PC-9 (cell line): ENCODE results near the gene EFS. TPM values are rescaled to one million over a fixed set of nuclear protein-coding genes. Genes with fewer than 3 reads are reported as not detected.

Source experiments
- Bru-seq: library from RNA; stranded (reverse); fragments of 400-500 nt; gene quantifications from one replicate; lab custom pipeline; 2021; lab: Mats Ljungman, UMichigan
- BruChase-seq, 2 experiments: library from RNA; stranded (reverse); fragments of 400-500 nt; gene quantifications; one replicate each; lab custom pipeline; 2021; lab: Mats Ljungman, UMichigan
- BruUV-seq: library from RNA; stranded (reverse); fragments of 400-500 nt; replicated peaks from 2 replicates; lab custom pipeline; 2021; lab: Mats Ljungman, UMichigan
- CTCF ChIA-PET: fragments of 300-600 bp; sonication (Branson Sonifier 250); formaldehyde crosslinking; loops from one replicate; lab custom pipeline; 2022; ENCODE audit warnings: antibody characterized with exemption; lab: Charles Lee
- POLR2A ChIA-PET: fragments of 300-600 bp; sonication (Branson Sonifier 250); formaldehyde crosslinking; loops from one replicate; lab custom pipeline; 2022; ENCODE audit warnings: antibody characterized with exemption; ENCODE audit not compliant: unreplicated experiment; lab: Charles Lee
- DNase-seq, 2 experiments: peaks; one replicate each; pipeline versions ENCODE4 v3.0.0 to v3.0.0-alpha.2; 2015 to 2022; ENCODE audit warnings: mixed read lengths in 1 of 2
- H2AFZ ChIP-seq: fragments of 200-600 bp; sonication (generic); 2 replicates; pipeline ENCODE4 v1.8.1; 2017; ENCODE audit warnings: antibody characterized with exemption
- H3F3A ChIP-seq: fragments of 200-600 bp; sonication (generic); 2 replicates; pipeline ENCODE4 v1.8.1; 2017; ENCODE audit warnings: antibody characterized with exemption, mild to moderate bottlenecking, low read depth; ENCODE audit not compliant: insufficient read depth
- H3K27ac ChIP-seq: fragments of 200-600 bp; sonication (generic); 2 replicates; pipeline ENCODE4 v1.6.1; 2016; ENCODE audit warnings: mixed run types
- H3K27me3 ChIP-seq: fragments of 200-600 bp; sonication (generic); 2 replicates; pipeline ENCODE4 v1.6.1; 2016; ENCODE audit warnings: low read depth, mixed run types; ENCODE audit not compliant: insufficient read depth
- H3K36me3 ChIP-seq: fragments of 200-600 bp; sonication (generic); 2 replicates; pipeline ENCODE4 v1.6.1; 2016; ENCODE audit warnings: low read depth, mixed run types
- H3K4me1 ChIP-seq: fragments of 200-600 bp; sonication (generic); replicated peaks from 2 replicates; pipeline ENCODE4 v1.6.1; 2016; ENCODE audit warnings: mixed run types; ENCODE audit not compliant: insufficient read depth
- H3K4me2 ChIP-seq: fragments of 200-600 bp; sonication (generic); 2 replicates; pipeline ENCODE4 v1.6.1; 2017; ENCODE audit warnings: mixed run types
- H3K4me3 ChIP-seq: fragments of 200-600 bp; sonication (generic); 2 replicates; pipeline ENCODE4 v1.6.1; 2016; ENCODE audit warnings: mixed run types
- H3K79me2 ChIP-seq: fragments of 200-600 bp; sonication (generic); 2 replicates; pipeline ENCODE4 v1.6.1; 2017; ENCODE audit warnings: low read depth, mixed run types
- H3K9me2 ChIP-seq: fragments of 200-600 bp; sonication (generic); 2 replicates; pipeline ENCODE4 v1.8.1; 2017; ENCODE audit warnings: mild to moderate bottlenecking; ENCODE audit not compliant: insufficient read depth
- H3K9me3 ChIP-seq: fragments of 200-600 bp; sonication (generic); 2 replicates; pipeline ENCODE4 v1.8.1; 2016; ENCODE audit warnings: low read depth; ENCODE audit not compliant: insufficient read depth
- H4K20me1 ChIP-seq: fragments of 200-600 bp; sonication (generic); 2 replicates; pipeline ENCODE4 v1.8.1; 2017; ENCODE audit not compliant: insufficient read depth
- CTCF ChIP-seq: fragments of 200-600 bp; sonication (generic); conservative IDR thresholded peaks from 2 replicates; pipeline ENCODE4 v1.6.1; 2017; ENCODE audit warnings: mixed run types, antibody characterized with exemption, mild to moderate bottlenecking, moderate library complexity
- EZH2 ChIP-seq: fragments of 200-600 bp; sonication (generic); IDR thresholded peaks from 2 replicates; pipeline ENCODE4 v1.8.0; 2017; ENCODE audit warnings: antibody characterized with exemption, low read depth
- intact Hi-C: fragments of 100-400 bp; cut with micrococcal nuclease; formaldehyde crosslinking; loops from one replicate; pipeline ENCODE4 v1.10.0; 2022; ENCODE audit not compliant: unreplicated experiment
- long read RNA-seq: library from polyadenylated mRNA; stranded (forward); transcript quantifications from one replicate; pipeline ENCODE4 v2.0.0, GENCODE V29; 2022
- total RNA-seq: library from RNA; stranded (reverse); gene quantifications from 2 replicates; pipeline ENCODE4 v1.2.3, GENCODE V29; 2021

Gene EFS
- not detected in 2 replicates for total RNA-seq
- not detected for Bru-seq, nascent RNA
- BruChase-seq, experiment 1, labeled RNA remaining after a 2-hour chase = not detected
- not detected for BruChase-seq, experiment 2, labeled RNA remaining after a 6-hour chase
- long read RNA-seq = 0 reads

- Histone ChIP-seq H3K79me2 (no peaks in the 10 kb centered on the region), H3K27ac (no peak within 1 kb of the TSS), H3K9me2 (no peaks in the 10 kb centered on the region), H3K4me3 (no peak within 1 kb of the TSS), H3F3A (no peaks in the 10 kb centered on the region), H3K4me1 (no peaks in the 10 kb centered on the region), H3K9me3 (no peaks in the 10 kb centered on the region), H4K20me1 (no peaks in the 10 kb centered on the region), H3K36me3 (no peaks in the 10 kb centered on the region), H3K4me2 (no peak within 1 kb of the TSS), H2AFZ (no peak within 1 kb of the TSS), H3K27me3 (peaks cover 47% of the 10 kb centered on the region)
- no TSS peak for BruUV-seq
- peak in 1 of 2 experiments; percentile 26 for DNase-seq
- intact Hi-C loops = no loop called here
- TF ChIP-seq EZH2 (no peak), CTCF (no peak)
- CTCF ChIA-PET = no interaction called here
- POLR2A ChIA-PET = no interaction called here
These were observed at the start of gene EFS for GRCh38 chr14:23365036-23365731. Gene EFS (minus strand): TSS chr14:23365172. CDS start chr14:23365025, 147 bp downstream.

- no peak overlapping the region for H3K4me3 ChIP-seq
- H3K4me1 ChIP-seq = no peaks in the 10 kb centered on the region
- H3K27ac ChIP-seq = no peak overlapping the region
- H3K4me2 ChIP-seq = no peak overlapping the region
- no peaks in the 10 kb centered on the region for H3K79me2 ChIP-seq
- no peak for DNase-seq
- no peak overlapping the region for H2AFZ ChIP-seq
- intact Hi-C loops = no loop called here
- ChIA-PET POLR2A (no interaction called here), CTCF (no interaction called here)
- H4K20me1 ChIP-seq = no peaks in the 10 kb centered on the region
- no peaks in the 10 kb centered on the region for H3K9me2 ChIP-seq
- no peaks in the 10 kb centered on the region for H3F3A ChIP-seq
- no TSS peak for BruUV-seq
- H3K27me3 ChIP-seq = peaks cover 75% of the 10 kb centered on the region
- no peaks in the 10 kb centered on the region for H3K36me3 ChIP-seq
- H3K9me3 ChIP-seq = no peaks in the 10 kb centered on the region
- TF ChIP-seq CTCF (no peak), EZH2 (no peak)
These were observed 49.3 kb upstream of the EFS start for GRCh38 chr14:23414254-23414653.

- H3K27ac ChIP-seq = no peak overlapping the region
- TF ChIP-seq EZH2 (no peak), CTCF (no peak)
- peaks cover 75% of the 10 kb centered on the region for H3K27me3 ChIP-seq
- ChIA-PET POLR2A (interaction anchor here (0.6 kb wide), 1 partner anchor 1150 kb away, joined by 7 read pairs; no protein-coding TSS in a partner anchor), CTCF (no interaction called here)
- intact Hi-C loops = no loop called here
- BruUV-seq = no TSS peak
- H3K9me2 ChIP-seq = no peaks in the 10 kb centered on the region
- no peak overlapping the region for H2AFZ ChIP-seq
- H3K4me1 ChIP-seq = no peaks in the 10 kb centered on the region
- H3K4me2 ChIP-seq = no peak overlapping the region
- H3K36me3 ChIP-seq = no peaks in the 10 kb centered on the region
- no peaks in the 10 kb centered on the region for H3K9me3 ChIP-seq
- DNase-seq = no peak
- no peak overlapping the region for H3K4me3 ChIP-seq
- H3K79me2 ChIP-seq = no peaks in the 10 kb centered on the region
- no peaks in the 10 kb centered on the region for H4K20me1 ChIP-seq
- no peaks in the 10 kb centered on the region for H3F3A ChIP-seq
These were observed 48.7 kb upstream of the EFS start for GRCh38 chr14:23413681-23414080.
